CD4-positive, alpha-beta T cell treated with Interferon alpha-2 for 1 hour (primary cell): ENCODE measurements around the gene ENTHD1.

Experiments used
- DNase-seq, 2 donors: peaks; one replicate each; pipeline ENCODE4 v3.0.0-alpha.2; 2020 to 2022

The ENTHD1 gene

DNA sequence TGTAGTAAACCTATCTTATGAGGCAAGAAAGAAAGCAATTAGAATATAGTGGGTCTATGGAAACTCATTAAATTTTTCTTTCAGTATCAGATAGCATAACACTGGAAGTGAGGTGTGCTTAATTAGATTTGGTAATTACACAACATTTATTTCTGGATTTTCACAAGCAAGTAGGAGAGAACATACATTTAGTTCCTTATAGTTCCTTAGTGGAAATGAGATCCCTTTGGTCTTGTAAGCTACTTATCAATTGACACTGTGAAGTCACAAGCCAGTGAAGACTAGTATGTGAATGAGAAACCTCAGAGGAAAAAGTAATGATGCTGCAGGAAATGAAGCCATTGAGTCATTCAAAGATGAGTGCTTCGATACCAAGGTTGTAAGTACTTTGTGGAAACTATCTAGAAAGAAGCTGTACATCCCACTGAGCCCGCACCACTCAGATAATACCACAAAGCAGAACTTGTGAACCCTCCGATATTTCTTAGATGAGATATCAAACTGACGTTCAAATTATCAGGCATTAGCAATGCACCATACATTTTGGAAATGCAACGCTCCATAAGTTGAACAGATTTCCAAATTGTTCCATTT lies 53.5 kb downstream of the ENTHD1 start:
- DNase-seq = peak in 1 of 2 donors; percentile 19

DNA sequence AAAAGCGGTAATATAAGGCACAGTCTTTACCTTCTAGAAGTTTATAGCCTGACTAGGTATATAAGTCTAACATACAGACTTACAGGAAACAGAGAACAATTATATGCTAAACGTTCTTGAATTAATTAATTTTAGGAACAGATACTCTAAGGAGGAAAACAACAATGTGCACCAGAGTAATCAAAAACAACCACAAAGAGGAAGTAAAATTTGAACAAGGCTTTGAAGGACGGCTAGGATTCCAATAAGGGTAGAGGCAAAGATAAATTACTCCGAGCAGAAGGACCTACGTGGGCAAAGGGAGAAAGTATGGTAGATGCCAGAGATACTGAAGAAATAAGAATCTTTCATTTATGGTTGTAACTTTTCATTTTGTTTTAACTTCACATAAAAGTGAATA lies 54.4 kb downstream of the ENTHD1 start:
- no peak for DNase-seq

GRCh38 chr22:39833610-39834009 lies 60.0 kb downstream of the ENTHD1 start:
- DNase-seq = no peak

DNA sequence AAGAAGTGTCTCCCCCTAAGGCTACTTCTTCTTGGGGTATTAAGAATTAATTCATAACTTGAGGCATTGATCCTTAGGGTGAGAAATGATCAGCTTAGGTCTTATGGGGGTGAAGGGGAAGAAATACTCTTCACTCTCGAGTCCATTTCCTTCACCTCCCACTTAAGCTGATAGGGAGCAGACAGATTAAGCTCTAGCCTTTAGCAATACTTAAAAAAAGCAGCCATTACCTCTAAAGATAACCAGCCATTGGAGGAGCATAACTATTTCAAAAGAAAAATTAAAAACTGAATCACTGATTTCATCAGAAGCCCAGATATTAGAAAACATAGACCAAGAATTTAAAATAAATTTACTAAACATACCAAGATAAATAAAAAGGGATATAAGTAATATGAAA lies 60.5 kb downstream of the ENTHD1 start:
- no peak for DNase-seq

DNA sequence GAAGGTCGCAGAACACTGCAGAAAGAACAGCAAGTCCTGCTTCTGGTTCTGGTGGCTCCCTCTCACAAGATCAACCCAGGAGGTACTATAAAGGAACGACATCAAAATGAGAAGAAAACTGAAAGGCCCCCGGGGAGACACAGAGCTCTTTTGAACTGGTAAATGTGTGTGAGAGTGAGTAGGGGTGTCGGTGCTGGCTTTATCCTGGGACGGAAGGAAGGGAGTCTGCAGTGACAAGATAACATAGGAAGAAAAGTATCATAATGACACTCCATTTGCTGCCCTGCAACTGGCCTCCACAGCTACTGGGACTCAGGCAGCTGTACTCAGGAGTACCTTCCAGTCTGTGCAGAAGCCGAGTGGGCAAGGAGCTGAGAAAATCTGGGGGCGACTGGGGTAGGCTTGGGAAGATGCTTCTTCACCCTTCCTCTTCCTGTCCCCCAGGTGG lies 60.9 kb downstream of the ENTHD1 start:
- no peak for DNase-seq

GRCh38 chr22:39825661-39826102 lies 67.9 kb downstream of the ENTHD1 start:
- no peak for DNase-seq

- no peak for DNase-seq
Observed at GRCh38 chr22:39821008-39821407, 72.6 kb downstream of the ENTHD1 start.

- DNase-seq = no peak
Observed at GRCh38 chr22:39820256-39820655, 73.3 kb downstream of the ENTHD1 start.

DNA sequence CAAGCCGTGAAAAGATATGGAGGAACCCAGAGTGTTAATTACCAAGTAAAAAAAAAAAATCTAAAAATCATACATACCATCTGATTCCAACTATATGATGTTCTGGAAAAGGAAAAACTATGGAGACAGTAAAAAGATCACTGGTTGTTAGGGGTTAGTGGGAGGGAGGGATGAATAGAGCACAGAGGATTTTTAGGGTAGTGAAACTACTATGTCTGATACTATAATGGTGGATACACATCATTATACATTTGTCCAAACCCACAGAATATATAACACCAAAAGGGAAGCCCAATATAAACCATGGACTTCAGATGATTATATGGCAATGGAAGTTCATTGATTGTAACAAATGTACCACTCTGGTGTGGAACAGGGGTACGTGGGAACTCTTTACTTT lies 74.1 kb downstream of the ENTHD1 start:
- no peak for DNase-seq

DNA sequence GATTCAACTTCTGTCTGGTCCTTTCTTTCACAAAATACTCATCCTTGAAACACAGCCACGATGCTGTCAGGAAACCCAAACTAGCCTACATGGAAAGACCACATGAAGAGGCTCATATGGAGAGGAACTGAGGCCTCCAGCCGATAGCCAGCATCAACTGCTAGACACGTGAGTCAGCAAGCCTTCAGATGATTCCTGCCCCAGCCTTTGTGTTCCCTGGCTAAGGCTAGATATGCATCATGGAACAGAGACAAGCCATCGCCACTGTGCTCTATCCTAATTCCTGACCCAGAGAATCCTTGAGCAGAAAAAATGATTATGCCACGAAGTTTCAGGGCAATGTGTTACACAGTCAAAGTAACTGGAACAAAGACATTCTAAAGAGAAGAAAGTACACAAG lies 75.5 kb downstream of the ENTHD1 start:
- no peak for DNase-seq

GRCh38 chr22:39815932-39816331 lies 77.6 kb downstream of the ENTHD1 start:
- no peak for DNase-seq

DNA sequence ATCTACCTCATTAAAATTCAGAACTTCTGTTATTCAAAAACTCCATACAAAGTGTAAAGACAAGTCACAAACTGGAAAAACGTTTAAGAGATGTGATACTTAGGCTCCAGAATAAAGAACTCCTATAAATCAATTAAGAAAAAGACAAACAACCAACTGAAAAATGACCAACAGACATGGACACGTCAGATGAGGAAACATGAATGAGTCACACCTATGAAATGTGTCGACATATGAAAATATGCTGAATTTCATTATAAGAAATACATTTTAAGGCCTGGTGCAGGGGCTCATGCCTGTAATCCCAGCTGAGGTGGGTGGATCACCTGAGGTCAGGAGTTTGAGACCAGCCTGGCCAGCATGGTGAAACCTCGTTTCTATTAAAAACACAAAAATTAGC lies 78.7 kb downstream of the ENTHD1 start:
- no peak for DNase-seq

- DNase-seq = no peak
Observed at GRCh38 chr22:39809772-39810557, 83.6 kb downstream of the ENTHD1 start.

DNA sequence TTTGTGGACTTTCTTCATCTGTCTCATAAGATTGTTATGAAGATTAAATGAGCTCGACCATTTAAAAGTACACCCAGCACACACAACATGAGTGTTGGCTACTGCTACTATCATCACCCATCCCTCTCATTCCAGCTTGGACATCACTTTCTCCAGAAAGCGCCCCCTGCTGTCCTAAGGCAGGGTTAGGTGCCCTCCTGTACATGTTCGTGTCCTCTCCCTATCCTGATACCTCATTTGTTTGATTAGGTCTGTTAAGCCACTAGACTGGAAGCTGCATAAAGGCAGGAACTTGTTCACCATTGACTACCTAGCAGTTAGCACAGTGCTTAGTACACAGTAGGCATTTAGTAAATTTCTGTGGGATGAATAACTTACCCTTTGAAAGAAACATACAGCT lies 85.5 kb downstream of the ENTHD1 start:
- DNase-seq = peak in 1 of 2 donors; percentile 43

DNA sequence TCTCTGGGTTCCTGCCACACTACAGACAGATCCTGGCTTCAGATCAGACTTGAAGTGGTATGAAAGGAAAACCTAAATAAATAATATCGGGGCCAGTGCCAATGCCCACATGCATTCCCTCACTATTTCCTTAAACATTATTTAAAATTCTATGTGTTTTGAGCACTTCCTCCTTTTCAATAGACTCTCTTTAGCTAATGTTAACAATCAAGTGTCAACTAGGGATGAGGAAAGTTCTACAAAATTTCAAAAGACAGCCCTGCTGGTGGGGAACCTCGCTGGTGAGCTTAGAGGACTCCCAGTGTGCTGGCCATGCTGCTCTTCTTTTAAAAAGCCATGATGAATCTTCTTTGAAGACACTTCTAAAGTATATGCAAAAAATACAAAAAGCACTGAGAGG lies 87.5 kb downstream of the ENTHD1 start:
- no peak for DNase-seq

DNA sequence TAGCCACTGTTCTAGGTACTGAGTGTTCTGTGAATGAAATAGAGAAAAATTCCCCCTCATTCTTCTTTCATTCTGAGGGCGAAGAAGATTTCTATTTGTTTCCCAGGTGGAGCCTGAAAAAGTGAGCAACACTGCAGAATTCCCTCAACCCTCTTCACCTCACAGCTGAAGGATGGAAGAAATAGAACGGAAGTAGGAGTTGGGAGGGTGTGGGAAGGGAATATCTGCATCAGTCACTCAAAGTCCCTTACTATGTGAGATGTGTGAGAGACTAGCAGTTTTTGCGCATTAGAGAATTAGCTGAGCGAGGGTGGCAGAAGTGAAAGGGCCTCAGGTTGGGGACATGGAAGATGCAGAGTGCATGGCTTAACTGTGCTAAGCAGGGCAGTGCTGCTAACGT lies 88.4 kb downstream of the ENTHD1 start:
- no peak for DNase-seq

- DNase-seq = no peak
Observed at GRCh38 chr22:39802682-39803081, 90.9 kb downstream of the ENTHD1 start.

GRCh38 chr22:39800790-39801520 lies 92.6 kb downstream of the ENTHD1 start:
- no peak for DNase-seq

GRCh38 chr22:39797528-39798147 lies 95.9 kb downstream of the ENTHD1 start:
- no peak for DNase-seq

DNA sequence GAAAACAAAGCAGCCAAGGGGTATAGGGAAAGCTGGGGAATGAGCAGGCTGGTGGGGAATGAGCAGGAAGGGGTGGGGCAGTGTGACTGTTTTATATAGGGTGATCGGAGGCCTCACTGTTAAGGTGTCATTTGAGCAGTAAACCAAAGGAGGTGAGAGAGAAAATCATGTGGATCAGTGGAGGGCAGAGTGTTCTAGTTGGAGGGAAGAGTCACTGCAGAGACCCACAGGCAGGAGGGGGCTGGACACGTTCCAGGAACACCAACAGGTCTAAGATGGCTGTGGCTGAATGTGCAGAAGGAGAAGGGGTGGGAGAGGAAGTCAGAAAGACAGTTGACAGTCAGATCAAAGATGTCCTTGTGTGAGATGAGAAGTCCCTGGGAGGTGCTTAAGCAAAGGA lies 103.8 kb downstream of the ENTHD1 start:
- no peak for DNase-seq

GRCh38 chr22:39785232-39785631 lies 108.3 kb downstream of the ENTHD1 start:
- DNase-seq = no peak

DNA sequence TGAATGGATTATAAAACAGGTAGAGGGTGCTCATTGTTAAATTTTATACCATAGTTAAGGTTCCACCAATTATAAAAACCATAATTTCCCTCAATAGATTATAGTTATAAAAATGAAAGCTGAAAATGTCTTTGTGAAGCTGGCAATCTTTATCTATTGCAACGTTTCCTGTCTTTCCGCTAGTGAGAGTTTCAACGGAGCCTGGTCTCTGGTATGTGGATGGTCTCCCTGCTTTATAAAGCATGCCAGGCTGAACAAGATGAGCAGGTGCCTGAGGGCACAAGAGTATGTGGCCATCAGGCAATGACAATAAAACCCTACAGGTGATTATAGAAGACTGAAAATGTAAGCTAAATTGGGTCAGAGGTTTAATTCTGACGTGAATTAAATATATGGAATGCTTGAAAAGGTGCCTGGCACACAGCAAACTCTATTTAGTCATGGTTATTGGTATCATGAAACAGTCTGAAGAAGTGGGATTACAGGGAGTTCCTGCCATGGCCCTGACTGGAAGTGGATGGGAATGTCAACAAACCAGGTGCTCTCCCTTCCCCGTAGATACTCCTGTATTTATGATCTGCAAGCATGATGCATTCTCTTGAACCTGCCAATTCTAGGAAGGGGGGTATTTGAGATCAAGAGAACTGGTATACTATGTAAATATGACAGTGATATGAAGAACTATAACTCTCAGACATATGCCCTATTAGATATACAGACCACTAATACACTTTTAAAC lies 115.7 kb downstream of the ENTHD1 start:
- no peak for DNase-seq
